NCI-H1417 (cell line): ENCODE results near the gene AHCTF1.
A peak's percentile ranks its signal among the peaks of the same experiment; 100 is the strongest.
"Not testable (repeated sequence)": the region's sequence is repeated elsewhere in the genome, so short reads cannot be mapped to it uniquely, and the experiment has no call there.

Experiments used
- DNase-seq, 3 experiments: peaks; one replicate each; lab custom pipeline; 2025; lab: John Stamatoyannopoulos, UW

AHCTF1 gene

DNA sequence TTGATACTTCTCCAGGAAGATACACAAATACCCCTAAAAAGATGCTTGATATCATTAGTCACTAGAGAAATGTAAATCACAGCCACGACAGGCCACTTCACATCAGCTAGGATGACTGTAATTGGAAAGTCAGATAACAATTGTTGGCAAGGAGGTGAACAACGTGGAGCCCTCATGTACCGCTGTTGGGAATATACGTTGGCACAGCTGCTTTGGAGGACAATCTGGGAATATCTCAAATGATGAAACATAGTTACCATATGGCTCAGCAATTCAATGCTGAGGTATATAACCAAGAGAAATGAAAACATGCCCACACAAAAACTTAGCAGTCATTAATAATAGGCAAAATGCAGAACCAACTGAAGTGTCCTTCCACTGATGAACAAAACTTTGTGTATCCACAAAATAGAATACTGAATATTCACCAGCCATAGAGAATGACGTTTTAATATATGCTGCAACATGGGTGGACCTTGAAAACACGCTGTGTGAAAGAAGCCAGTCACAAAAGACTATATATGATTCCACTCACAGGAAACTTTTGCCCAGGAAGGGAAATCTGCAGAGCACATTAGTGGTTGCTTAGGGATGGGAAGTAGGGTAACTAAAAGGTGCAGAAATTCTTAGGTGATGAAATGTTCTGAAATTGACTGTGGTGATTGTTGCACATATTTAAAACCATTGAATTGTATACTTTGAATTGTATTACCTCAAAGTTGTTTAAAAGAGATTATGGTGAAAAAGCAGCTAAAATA is 95.4 kb downstream of the AHCTF1 start:
- DNase-seq: peak in 2 of 3 experiments; percentile 3 to 31

DNA sequence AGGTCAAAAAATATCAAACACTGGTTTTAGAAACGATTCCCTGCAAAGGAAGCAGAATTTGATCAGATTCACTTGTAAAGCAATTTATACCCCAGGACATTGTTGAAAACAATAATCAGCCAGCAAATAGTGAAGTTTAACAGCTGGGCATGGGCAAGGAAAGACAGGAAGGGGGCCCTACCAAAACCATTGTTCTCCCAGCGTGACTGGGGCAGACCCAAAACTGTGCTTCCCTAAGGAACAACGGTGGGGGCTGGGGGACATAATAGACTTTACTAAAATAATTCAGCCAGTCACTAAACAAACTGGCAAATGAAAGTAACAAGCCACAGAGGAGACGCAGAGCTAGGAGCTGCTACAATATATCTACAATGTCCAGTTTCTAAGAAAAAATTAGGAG is 100.2 kb downstream of the AHCTF1 start:
- no peak for DNase-seq

DNA sequence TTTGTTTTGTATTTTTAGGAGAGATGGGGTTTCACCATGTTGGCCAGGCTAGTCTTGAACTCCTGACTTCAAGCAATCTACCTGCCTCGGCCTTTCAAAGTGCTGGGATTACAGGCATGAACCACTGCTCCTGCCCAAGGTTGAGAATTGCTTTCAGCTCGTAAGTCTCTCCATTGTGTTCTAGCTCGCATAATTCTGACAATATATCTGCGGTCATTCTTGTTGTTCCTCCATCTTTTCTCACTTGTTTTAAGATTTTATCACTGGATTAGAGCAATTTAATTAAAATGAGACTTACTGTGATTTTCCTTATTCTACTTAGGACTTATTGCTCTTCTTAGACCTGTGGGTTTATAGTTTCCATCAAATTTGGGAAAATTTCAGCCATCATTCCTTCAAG is 102.9 kb downstream of the AHCTF1 start:
- DNase-seq: no peak

DNA sequence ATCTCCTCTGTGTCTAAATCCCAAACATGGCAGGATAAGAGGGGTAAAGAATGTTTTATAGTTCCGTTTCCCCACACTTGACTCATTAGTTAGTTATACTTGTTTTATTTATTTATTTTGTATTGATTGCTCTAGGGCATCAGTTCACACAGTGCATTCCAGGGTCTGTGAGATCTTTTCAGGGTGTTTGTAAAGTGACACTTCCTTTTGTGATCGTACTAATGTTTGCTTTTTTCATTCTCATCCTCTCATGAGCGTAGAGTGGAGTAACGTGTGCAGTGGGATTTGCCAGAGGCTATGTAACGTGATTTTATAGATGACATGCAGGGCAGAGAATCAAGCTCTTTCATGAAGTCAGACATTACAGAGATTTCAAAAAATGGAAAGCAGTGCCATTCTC is 104.4 kb downstream of the AHCTF1 start:
- DNase-seq: peak in 2 of 3 experiments; percentile 2 to 49

- DNase-seq: no peak
Measured at GRCh38 chr1:246825557-246826175, 106.1 kb downstream of the AHCTF1 start.

- DNase-seq: no peak
Measured at GRCh38 chr1:246824541-246824940, 107.2 kb downstream of the AHCTF1 start.

DNA sequence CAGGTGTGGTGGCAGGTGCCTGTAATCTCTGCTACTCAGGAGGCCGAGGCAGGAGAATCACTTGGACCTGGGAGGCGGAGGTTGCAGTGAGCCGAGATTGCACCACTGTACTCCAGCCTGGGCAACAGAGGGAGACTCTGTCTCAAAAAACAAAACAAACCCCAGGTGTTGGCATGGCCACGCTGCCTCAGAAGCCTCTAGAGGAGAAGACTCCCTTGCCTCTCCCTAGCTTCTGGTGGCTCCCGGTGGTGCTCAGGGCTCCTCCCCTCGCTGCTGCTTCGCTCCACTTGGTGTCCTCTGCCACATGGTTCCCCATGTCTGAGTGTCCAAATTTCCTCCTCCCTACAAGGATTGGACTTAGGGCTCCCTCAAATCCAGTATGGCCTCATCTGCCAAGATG is 109.6 kb downstream of the AHCTF1 start:
- not testable (repeated sequence) for DNase-seq

DNA sequence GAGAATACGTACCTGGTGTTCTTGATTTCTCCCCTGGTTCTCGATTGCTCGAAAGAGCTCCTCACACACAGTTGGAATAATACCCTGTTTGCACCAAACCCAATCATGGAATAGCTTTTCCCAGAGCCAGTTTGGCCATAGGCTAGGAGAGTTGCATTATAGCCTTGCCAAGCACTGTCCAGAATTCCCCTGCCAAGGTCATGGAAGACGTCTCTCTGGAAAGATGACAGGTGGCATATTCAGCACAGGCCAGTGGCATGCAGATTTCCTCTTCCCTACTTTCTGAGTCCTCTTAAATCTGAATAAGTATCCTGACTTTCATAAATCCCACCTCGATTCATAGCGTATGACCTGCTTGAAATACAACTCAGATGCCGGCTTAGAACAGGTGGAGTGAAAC is 111.1 kb downstream of the AHCTF1 start:
- no peak for DNase-seq

DNA sequence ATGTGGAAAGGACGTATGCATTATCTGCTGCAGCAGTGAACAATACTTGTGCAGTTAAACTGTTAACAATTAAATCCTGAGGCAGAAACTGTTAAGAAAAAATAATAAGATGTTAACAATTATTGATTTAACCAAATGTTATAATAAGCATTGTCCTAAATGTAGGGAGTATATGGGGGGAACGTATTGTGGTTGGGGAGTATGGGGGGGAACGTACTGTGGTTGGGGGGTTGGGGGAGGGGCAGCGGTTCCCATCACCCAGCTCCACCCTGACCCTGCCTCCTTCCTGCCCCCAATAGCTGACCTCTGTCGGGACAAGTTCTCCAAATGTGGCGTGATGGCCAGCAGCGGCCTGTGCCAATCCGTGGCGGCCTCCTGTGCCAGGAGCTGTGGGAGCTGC is 114.0 kb downstream of the AHCTF1 start:
- not testable (repeated sequence) for DNase-seq

DNA sequence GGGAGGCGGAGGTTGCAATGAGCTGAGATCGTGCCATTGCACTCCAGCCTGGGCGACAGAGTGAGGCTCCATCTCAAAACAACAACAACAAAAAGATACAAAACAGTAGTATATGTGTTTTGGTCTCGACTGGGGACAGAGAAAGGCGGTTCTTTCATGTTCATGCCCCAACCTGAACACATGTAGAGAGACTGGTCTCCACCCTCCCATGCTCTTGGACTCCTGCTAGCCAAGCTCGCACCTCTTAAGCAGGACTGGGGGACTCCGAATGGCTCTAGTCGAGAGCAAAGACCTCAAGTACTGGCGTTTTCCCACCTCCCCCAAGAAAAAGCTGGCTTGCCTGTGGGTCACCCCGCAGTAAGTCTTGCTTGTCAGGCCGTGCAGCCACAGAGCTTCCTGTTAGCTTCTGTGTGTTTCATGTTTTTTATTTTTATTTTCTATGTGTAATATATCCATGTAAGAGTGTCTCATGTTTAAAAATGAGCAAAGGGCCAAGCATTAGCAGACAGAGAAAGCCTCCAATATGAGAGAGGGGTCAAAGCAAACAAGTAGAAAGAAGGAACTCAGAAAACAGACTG is 116.0 kb downstream of the AHCTF1 start:
- no peak for DNase-seq

DNA sequence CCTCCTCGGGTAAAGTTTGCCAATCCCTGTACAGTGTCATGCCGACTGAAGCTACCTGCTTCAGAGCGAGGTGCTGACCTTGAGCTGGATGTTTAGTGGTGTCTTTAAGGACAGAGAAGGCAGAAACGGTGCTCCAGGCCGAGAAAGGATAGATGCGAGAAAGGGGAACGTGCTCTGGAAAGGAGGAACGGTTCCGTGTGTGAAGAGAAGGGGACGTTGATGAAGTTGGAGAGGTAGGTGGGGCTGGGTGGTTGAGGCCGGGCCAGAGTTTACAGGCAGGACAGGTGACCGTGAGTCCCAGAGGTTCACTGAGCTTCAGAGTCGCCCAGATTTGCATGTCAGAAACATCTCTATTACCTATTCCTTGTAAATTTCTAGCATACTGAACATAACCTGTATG is 116.9 kb downstream of the AHCTF1 start:
- no peak for DNase-seq

- DNase-seq: not testable (repeated sequence)
Measured at GRCh38 chr1:246813325-246813724, 118.4 kb downstream of the AHCTF1 start.

DNA sequence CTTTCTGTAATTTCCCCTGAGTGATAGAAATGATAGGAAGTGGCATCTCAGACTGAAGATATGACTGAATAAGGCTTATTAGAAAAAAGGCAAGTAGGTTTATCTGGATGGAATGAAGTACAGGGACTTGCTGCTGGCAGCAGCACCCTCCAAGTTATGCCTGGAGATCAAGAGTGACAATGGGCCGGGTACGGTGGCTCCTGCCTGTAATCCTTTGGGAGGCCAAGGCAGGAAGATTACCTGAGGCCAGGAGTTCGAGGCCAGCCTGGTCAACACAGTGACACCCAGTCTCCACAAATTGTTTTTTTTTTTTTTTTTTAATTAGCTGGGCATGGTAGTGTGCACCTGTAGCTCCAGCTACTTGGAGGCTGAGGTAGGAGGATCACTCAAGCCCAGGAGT is 119.8 kb downstream of the AHCTF1 start:
- no peak for DNase-seq

DNA sequence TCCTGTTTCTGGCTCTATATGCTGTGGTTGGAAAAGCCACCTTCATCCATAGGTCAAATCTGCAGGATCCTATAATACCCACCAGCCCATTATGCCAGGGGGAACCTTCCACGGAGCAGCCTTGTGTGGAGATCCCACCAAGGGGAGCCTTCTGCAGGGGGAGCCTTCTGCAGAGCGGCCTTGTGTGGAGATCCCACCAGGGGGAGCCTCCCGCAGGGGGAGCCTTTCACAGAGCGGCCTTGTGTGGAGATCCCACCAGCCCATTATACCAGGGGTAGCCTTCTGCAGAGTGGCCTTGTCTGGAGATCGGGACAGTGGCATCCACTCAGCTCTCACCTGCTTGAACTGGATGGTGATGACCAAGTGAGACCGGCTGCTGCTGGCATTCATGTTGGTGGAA is 122.3 kb downstream of the AHCTF1 start:
- DNase-seq: no peak

DNA sequence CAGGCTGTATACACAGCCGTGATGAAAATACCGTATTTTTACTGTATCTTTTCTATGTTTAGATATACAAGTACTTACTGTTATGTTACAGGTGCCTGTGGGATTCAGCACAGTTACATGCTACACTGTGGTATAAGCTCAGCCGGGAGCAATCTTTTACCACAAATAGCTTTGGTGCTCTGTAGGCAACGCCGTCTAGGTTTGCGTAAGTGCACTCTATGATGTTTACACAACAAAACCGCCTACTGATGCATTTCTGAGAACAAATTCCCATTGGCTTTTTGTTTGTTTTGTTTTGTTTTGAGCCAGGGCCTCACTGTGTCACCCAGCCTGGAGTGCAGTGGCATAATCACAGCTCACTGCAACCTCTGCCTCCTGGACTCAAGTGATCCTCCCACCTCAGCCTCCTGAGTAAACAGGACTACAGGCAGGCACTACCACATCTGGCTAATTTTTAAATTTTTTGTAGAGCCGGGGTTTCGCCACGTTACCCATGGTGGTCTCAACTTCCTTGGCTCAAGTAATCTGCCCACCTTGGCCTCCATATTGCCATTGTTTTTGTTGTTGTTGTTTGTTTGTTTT is 126.5 kb downstream of the AHCTF1 start:
- peak in 2 of 3 experiments; percentile 10 to 23 for DNase-seq

- no peak for DNase-seq
Measured at GRCh38 chr1:246803883-246804282, 127.9 kb downstream of the AHCTF1 start.

DNA sequence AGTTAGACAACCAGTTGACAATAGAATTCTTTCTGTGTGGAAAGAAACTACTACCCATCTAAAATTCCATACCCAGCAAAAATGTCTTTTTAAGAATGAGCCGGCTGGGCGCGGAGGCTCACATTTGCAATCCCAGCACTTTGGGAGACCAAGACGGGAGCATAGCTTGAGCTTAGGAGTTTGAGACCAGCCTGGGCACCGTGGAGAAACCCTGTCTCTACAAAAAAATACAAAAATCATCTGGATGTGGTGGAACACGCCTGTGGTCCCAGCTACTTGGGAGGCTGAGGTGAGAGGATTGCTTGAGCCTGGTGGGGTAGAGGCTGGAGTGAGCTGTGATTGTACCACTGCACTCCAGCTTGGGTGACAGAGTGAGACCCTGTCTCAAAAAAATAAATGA is 128.4 kb downstream of the AHCTF1 start:
- DNase-seq: no peak

- peak in 1 of 3 experiments; percentile 20 for DNase-seq
Measured at GRCh38 chr1:246801241-246802020, 130.3 kb downstream of the AHCTF1 start.

- DNase-seq: no peak
Measured at GRCh38 chr1:246800756-246801155, 131.0 kb downstream of the AHCTF1 start.

DNA sequence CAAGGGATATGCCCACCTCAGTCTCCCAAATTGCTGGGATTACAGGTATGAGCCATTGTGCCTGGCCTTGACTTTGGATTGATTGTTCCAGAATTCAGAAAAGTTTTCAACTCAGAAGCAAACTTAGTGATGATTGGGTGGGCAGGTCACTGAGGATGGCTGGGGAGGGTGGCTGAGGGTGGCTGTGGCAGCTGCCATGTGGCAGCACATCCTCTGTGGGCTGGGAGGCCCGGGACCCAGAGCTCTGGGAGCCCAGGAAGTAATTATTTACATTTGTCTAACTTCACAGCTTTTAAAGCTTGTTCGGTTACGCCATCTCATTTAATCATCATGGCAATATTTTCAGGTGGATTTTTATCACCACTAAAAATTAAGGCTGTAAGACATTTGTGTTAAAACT is 131.4 kb downstream of the AHCTF1 start:
- DNase-seq: no peak

- no peak for DNase-seq
Measured at GRCh38 chr1:246798606-246799496, 132.9 kb downstream of the AHCTF1 start.
